K562 treated with DMSO at 1 percent for 12 hours (cell line): ENCODE results near the gene ATP6V1E1. TPM values are rescaled to one million over a fixed set of nuclear protein-coding genes. Genes with fewer than 3 reads are reported as not detected.

Experiments used
- total RNA-seq: library from RNA; unstranded; fragments of 300-600 nt; gene quantifications from 2 replicates; pipeline ENCODE4 v1.2.3, GENCODE V29; 2022; ENCODE audit not compliant: insufficient read depth

The ATP6V1E1 gene
- 244 and 267 TPM in 2 replicates for total RNA-seq

DNA sequence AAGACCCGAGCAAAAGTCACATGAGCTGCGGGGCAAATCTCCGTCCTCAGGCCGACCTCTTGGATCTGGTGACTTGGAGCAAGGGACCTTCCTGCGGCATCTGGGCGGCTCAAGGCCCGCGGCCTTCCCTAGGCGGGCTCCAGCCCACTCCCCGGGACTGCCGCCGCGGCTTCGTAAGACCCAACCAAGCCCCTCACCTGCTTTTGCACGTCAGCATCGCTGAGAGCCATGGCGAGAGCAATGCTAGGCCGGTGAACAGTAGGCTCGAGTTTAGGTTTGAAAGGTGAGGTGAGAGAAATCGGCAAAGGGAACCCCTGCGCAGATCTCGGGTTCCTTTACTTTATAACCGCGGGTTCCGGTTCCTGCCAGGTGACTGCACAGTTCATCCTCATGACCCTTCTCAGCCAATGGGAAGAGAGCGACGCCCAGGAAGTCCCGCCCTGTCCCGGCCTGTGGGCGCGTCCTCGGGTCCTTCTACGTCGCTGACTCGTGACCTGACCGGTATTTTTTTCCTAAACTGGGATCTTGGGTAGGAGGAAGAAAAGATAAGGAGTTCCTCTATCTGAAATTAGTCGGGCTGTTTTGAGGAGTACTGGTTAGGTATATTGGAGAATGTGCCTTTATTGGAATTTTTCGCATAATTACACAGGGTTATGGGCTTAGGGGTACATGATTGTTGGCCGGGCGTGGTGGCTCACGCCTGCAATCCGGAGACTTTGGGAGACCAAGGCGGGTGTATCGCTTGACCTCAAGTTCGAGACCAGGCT lies at the start of gene ATP6V1E1:
TSS of gene ATP6V1E1 (minus strand) at position 344 of the 767 bp plus-strand sequence. CDS start at position 230, 114 bp downstream.

DNA sequence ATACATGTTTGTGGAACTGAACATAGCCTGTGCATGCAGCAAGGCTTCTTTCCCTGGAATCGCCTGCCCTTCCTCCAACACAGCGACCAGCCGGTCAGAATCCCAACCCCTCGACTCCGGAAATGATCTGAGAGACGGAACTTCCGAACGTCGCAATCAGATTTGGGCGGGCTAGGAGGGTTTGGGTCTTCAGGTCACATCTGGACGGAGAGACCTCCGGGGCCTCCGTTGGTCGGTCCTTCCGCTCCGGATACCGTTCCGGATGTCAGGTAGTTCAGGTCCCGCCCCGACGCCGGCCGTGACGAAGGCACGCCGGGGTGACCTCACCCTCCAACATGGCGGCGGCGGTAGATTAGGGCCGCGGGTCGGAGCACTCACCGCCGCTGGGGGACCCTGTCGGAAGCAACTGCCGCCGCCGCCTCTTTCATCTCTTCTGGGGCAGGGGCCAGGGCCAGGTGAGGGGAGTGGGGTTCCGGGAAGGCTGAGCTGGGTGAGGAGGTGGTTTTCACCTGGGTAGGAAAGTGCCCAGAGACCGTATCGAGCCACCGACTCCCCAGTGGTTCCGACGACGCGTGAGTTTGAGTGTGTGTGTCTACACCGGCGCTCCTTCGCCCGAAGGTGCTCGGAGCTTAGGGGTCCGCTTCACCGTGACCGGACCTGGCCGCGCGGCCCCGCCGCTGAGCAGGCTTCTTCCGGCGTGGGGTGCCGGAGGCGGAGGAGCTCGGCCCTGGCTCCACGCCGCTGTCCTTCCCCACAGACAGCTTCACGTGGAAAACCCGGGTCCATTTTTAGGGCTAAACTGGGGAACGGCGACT lies 10.1 kb upstream of the ATP6V1E1 start, which contains the start of gene BCL2L13:
TSS of gene BCL2L13 (plus strand) at position 326 of the 815 bp plus-strand sequence. CDS start 16,955 bp downstream, outside the sequence.

DNA sequence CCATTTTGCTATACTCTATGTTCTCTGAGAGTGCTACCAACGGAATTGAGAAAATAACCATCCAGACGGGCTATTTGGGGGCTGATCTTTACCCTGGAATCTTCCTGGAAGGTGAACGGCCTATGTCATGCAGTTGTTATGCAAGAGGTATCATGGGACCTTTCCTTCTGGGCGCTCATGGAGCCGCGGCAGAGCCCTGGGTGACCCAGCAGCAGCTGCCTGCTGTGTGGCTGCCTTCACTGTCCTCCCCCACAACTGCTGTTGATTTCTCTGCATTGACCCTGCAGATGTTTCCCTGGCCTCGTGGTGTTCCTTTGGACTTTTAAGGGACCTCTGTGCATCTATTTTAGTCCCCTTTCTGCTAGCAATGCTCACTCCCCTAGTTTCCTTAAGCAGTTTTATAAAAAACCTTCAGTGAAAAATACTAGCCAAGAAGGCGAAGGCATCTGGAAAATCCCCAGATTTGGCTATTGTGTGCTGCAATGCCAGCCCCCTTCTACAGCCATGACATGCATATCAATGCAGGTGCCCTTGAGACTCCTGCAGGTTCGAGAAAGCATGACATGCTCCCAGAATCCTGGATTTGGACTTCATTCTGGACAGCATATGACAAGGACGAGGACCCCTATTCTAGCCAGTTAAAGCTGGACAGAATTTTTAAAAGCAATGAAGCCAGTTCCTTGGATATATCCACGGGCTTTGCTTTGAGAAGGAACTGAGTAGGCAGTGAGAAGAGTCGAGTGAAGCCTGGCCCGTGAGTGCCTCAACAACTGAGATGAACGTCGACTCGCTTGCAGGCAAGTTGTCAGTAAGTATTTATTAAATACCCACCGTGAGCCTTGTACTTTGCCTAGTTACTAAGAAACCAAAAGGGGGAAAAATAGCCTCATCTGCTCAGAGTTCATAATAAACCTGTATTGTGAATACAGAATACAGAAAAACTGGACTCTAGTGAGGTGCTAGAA lies 65.4 kb downstream of the ATP6V1E1 start, which contains the start of gene SLC25A18:
TSS of gene SLC25A18 (plus strand) at position 593 of the 965 bp plus-strand sequence. CDS start 16,447 bp downstream, outside the sequence.

Other genes starting within 250 kb of the ATP6V1E1 start
- gene SLC25A18, start 65.3 kb downstream of the ATP6V1E1 start, total RNA-seq, result 0.47 TPM in 1 of 2 replicates, not detected in the other
- gene BCL2L13, start 10.0 kb upstream of the ATP6V1E1 start, total RNA-seq, result 23.1 and 45.5 TPM in 2 replicates
- gene BID, start 145.7 kb upstream of the ATP6V1E1 start, total RNA-seq, result 44.7 and 69.0 TPM in 2 replicates